Kidney glomerular epithelial cell (primary cell): ENCODE data around the gene RMDN3.

Source experiments
- DNase-seq: peaks from one replicate; lab custom pipeline; 2025; lab: John Stamatoyannopoulos, UW

Gene RMDN3

DNA sequence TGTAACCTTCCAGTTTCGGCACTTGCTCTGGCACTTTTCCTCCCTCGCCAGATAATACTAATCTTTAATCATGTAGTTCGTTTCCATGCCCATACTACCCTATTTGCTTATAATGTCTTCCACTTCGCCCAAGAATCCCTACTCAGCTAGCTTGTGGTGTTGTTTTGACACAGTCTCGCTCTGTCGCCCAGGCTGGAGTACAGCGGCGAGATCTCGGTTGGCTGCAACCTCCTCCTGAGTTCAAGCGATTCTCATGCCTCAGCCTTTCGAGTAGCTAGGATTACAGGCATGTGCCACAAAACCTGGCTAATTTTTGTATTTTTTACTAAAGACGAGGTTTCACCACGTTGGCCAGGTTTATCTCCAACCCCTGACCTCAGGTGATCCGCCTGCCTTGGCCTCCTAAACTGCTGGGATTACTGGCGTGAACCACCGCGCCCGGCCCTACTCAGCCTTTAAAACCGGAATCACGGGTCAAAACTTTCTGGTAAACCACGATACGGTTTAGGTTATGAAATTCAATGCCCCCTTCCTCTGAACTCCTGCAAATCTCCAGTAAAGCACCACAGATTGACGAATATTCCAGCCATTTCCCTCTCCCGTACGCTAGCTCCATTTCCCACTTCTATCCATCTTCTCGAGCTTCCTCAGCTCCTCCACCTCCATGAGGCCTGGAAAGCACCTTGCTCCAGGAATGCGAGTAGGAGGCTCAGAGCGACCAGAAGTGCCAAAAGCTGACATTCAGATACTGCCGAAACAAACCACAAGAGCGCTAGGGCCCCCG lies 61.0 kb downstream of the RMDN3 start:
- peak; percentile 15 for DNase-seq

DNA sequence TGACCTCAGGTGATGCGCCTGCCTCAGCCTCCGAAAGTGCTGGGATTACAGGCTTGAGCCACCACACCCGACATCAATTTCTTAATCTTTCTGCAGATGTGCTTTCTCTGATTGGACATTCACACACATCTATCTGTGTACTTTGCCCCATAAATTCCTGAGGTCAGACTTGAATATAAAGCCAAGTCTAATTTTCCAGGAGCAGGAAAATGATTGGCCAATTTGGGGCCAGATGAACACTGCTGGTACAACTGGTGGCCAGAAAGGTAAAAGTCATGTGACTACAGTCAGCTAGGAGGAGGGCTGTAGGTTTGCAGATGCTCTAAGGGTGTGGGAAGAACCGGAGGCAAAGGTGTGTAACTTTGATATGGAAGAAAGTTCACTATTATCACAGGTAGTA lies 63.3 kb downstream of the RMDN3 start:
- no peak for DNase-seq

DNA sequence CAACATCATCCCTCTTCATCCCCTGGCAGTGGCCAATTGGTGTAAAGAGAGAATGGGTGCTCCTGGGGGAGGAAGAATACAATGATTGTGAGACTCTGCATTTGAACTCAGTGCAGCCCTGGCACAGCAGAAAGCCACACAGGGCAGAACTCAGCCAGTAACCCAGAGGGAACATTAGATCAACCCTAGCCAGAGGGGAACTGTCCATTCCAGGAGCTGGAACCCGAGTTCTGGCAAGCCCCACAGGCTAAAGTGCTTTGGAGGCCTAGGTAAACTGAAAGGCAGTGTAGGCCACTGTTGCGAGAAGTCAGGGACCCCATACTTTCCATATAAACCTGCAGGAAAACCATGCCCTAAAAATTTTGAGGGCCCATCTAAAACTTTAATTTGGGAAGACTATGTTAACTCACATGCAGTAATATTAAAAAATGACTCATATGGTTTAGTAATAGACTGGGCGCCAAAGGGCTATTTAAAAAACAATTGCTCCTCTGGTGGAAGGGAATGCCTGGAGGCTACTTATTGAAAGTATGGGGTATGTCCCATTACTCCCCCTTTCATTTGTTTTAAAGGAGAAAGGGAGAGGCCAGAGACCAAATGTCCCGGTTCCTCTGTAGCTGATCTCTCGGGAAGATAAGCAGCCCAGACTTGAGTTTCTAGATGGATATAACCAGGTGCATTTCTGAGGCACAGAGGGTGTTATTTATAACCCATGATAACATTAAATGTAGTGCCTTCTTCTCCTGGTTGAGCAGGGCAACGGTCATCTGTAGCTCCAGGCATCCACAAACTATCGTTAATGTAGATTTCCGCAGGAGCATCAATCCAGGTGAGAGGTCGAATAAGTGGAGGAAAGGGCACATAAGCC lies 65.9 kb downstream of the RMDN3 start:
- no peak for DNase-seq
